K562 (cell line): ENCODE measurements around the gene LRRC74B. TPM values are rescaled to one million over a fixed set of nuclear protein-coding genes. Genes with fewer than 3 reads are reported as not detected.

Experiments used
- CEBPZ ChIP-seq: fragments of 150-350 bp; IDR thresholded peaks from 2 replicates; pipeline ENCODE4 v1.6.1; 2014; ENCODE audit warnings: low read depth, mild to moderate bottlenecking, low read length, borderline replicate concordance
- CGGBP1 ChIP-seq: fragments of 250-450 bp; sonication (Bioruptor Pico); IDR thresholded peaks from 2 replicates; pipeline ENCODE4 v1.9.0; 2021; ENCODE audit warnings: mild to moderate bottlenecking
- E2F8 ChIP-seq: fragments of 450-650 bp; IDR thresholded peaks from 2 replicates; pipeline ENCODE4 v1.7.1; 2018; ENCODE audit warnings: mild to moderate bottlenecking, low read depth; ENCODE audit not compliant: partially characterized antibody
- EHMT2 ChIP-seq: fragments of 450-650 bp; IDR thresholded peaks from 2 replicates; pipeline ENCODE4 v1.6.1; 2018; ENCODE audit warnings: antibody characterized with exemption
- HNRNPL ChIP-seq: fragments of 200-400 bp; formaldehyde crosslinking; IDR thresholded peaks from 2 replicates; pipeline ENCODE4 v1.6.1; 2017; ENCODE audit warnings: low read depth, mild to moderate bottlenecking, low read length
- KDM5B ChIP-seq: fragments of 200-600 bp; sonication (generic); IDR thresholded peaks from 2 replicates; pipeline ENCODE4 v1.6.1; 2012; ENCODE audit warnings: low read depth, mild to moderate bottlenecking, moderate library complexity, low read length, control low read depth, inconsistent platforms; ENCODE audit not compliant: insufficient replicate concordance
- MTA3 ChIP-seq: fragments of 450-650 bp; formaldehyde crosslinking; IDR thresholded peaks from 2 replicates; pipeline ENCODE4 v1.6.1; 2017; ENCODE audit warnings: mild to moderate bottlenecking, borderline replicate concordance
- NONO ChIP-seq, 2 experiments: fragments of 200-400 bp in 1 of 2; fragments of 450-650 bp in 1 of 2; formaldehyde crosslinking in 1 of 2; IDR thresholded peaks; 2 replicates each; pipeline ENCODE4 v1.6.1; 2017; ENCODE audit warnings: low read depth in 2 of 2, mild to moderate bottlenecking in 2 of 2, moderate library complexity in 2 of 2, low read length in 1 of 2
- THRB ChIP-seq: fragments of 450-650 bp; formaldehyde crosslinking; conservative IDR thresholded peaks from 2 replicates; pipeline ENCODE4 v1.4.0; 2022; ENCODE audit warnings: mild to moderate bottlenecking, missing genetic modification characterization
- ZNF57 ChIP-seq: fragments of 450-650 bp; formaldehyde crosslinking; IDR thresholded peaks from 2 replicates; pipeline ENCODE4 v1.4.0; 2020; ENCODE audit warnings: mild to moderate bottlenecking, moderate library complexity
- ZNF785 ChIP-seq: fragments of 250-450 bp; sonication (Bioruptor Pico); IDR thresholded peaks from 2 replicates; pipeline ENCODE4 v1.4.0; 2020; ENCODE audit warnings: mild to moderate bottlenecking
- polyA plus RNA-seq, 8 experiments: library from polyadenylated mRNA; depleted of rRNA in 4 of 8; stranded (reverse) in 5 of 8; unstranded in 3 of 8; fragments of >200 nt; fragmentation: Nextera tagmentation in 2 of 8; fragmentation: Illumina TruSeq in 1 of 8; extraction: Ambion mirVana in 2 of 8; extraction: Trizol in 1 of 8; gene quantifications; 2 replicates each; pipeline versions ENCODE4 v1.2.1 to v1.2.3, GENCODE V29; 2011 to 2014; ENCODE audit warnings: inconsistent platforms in 1 of 8, missing spikeins in 1 of 8
- total RNA-seq, 7 experiments: library from RNA; depleted of rRNA in 6 of 7; stranded (reverse); fragments of >200 nt in 6 of 7; fragmentation: Illumina TruSeq in 2 of 7; extraction: Trizol in 2 of 7; gene quantifications; 2 replicates each; pipeline versions ENCODE4 v1.2.1 to v1.2.3, GENCODE V29; 2011 to 2021; ENCODE audit warnings: low replicate concordance in 1 of 7

Gene LRRC74B
- total and polyA plus RNA-seq, 9 of the 15 experiments (the other 6 are each of a cell fraction or from before 2014, with no cell fraction given) = not detected

- TF ChIP-seq THRB (CRISPR knock-in tag) = no peak; the same call in 1 of the 2 replicates
- TF ChIP-seq CEBPZ = 0 out of 2 replicates have a peak, but pooled peaks have one; percentile 9
- peak; percentile 38 for TF ChIP-seq KDM5B
- TF ChIP-seq E2F8 = no peak
- TF ChIP-seq ZNF785 = no peak
- no peak for TF ChIP-seq ZNF57
- TF ChIP-seq NONO (IDR thresholded peaks at IDR 0.05; ENCODE audit: low read depth in 2 of 2, low read length in 1 of 2) = no peak
- no peak for TF ChIP-seq CGGBP1 (CRISPR knock-in tag)
- TF ChIP-seq EHMT2 = no peak
- TF ChIP-seq HNRNPL = no peak
- no peak for TF ChIP-seq MTA3
These were observed 31.5 kb upstream of the LRRC74B start (continued) for GRCh38 chr22:21014202-21014725.
